Breast epithelium (tissue), 4 donors: ENCODE results near the gene NUCB1. TPM values are rescaled to one million over a fixed set of nuclear protein-coding genes. Genes with fewer than 3 reads are reported as not detected.

Source experiments
- DNase-seq, 2 donors: peaks; one replicate each; pipeline ENCODE4 v3.0.0-alpha.2; 2019; ENCODE audit warnings: low spot score in 2 of 2
- H3K27ac ChIP-seq, 2 donors: fragments of 200-600 bp; sonication (generic) in 1 of 2; one replicate each; pipeline ENCODE4 v1.5.1; 2016 to 2019; ENCODE audit warnings: mild to moderate bottlenecking in 1 of 2
- H3K27me3 ChIP-seq, 2 donors: fragments of 200-600 bp; sonication (generic) in 1 of 2; one replicate each; pipeline versions ENCODE4 v1.5.1 to v1.6.0; 2017 to 2019; ENCODE audit warnings: control low read depth in 1 of 2, mild to moderate bottlenecking in 1 of 2
- H3K36me3 ChIP-seq: fragments of 200-600 bp; one replicate; pipeline ENCODE4 v1.5.1; 2019
- H3K4me1 ChIP-seq, 2 donors: fragments of 200-600 bp; sonication (generic); one replicate each; pipeline ENCODE4 v1.5.1; 2016 to 2019; ENCODE audit warnings: control low read depth in 1 of 2
- H3K4me3 ChIP-seq, 3 donors: fragments of 200-600 bp; sonication (generic); 1 replicate in 2 of 3; 2 replicates in 1 of 3; pipeline ENCODE4 v1.5.1; 2016 to 2019; ENCODE audit warnings: mild to moderate bottlenecking in 3 of 3, moderate library complexity in 2 of 3
- H3K9me3 ChIP-seq, 2 donors: fragments of 200-600 bp; sonication (generic) in 1 of 2; one replicate each; pipeline ENCODE4 v1.5.1; 2016 to 2019; ENCODE audit warnings: control low read depth in 1 of 2
- POLR2A ChIP-seq: fragments of 450-650 bp; IDR thresholded peaks from one replicate; pipeline ENCODE4 v1.6.1; 2016; ENCODE audit warnings: antibody characterized with exemption, mild to moderate bottlenecking, moderate library complexity
- POLR2AphosphoS5 ChIP-seq, 3 donors: sonication (generic); formaldehyde crosslinking; IDR thresholded peaks; one replicate each; pipeline ENCODE4 v1.6.1; 2017; ENCODE audit warnings: antibody characterized with exemption in 3 of 3
- intact Hi-C: fragments of 100-400 bp; cut with DNase I; formaldehyde crosslinking; loops from one replicate; pipeline ENCODE4 v1.15.1; 2023; ENCODE audit warnings: low total_unique reads
- total RNA-seq, 3 donors: library from RNA; depleted of rRNA; stranded (reverse); fragments of >200 nt; gene quantifications; one replicate each; pipeline ENCODE4 v1.1.0, GENCODE V29; 2016
- TF ChIP-seq, protein P1 (sequence below), 3 donors: fragments of 450-650 bp; IDR thresholded peaks; one replicate each; pipeline ENCODE4 v1.5.1; 2016 to 2017; ENCODE audit warnings: antibody characterized with exemption in 3 of 3, mild to moderate bottlenecking in 3 of 3, moderate library complexity in 3 of 3

The NUCB1 gene
- total RNA-seq, 3 donors from 2014 or later, result 131 to 333 (median 223) TPM

DNA sequence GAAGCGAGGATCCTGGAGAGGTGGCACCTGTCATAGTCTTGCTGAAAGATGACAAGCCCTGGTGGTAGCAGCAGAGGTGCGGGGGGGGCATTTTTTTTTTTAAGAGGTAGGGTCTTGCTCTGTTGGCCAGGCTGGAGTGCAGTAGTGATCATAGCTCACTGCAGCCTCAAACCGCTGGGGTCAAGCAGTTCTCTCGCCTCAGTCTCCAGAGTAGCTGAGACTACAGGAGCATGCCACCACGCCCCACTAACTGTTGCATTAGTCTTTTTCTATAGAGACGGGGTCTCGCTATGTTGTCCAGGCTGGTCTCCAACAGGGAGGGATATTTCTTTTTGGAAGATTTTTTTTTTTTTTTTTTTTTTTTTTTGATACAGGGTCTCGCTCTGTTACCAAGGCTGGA is 57.9 kb downstream of the NUCB1 start:
- no peak for DNase-seq
- peaks cover 0 to 9% of the 10 kb centered on the region in 2 donors for H3K4me1 ChIP-seq
- TF ChIP-seq POLR2A, result no peak
- no peak for TF ChIP-seq POLR2AphosphoS5 (IDR thresholded peaks at IDR 0.05)
- TF ChIP-seq, protein P1, sequence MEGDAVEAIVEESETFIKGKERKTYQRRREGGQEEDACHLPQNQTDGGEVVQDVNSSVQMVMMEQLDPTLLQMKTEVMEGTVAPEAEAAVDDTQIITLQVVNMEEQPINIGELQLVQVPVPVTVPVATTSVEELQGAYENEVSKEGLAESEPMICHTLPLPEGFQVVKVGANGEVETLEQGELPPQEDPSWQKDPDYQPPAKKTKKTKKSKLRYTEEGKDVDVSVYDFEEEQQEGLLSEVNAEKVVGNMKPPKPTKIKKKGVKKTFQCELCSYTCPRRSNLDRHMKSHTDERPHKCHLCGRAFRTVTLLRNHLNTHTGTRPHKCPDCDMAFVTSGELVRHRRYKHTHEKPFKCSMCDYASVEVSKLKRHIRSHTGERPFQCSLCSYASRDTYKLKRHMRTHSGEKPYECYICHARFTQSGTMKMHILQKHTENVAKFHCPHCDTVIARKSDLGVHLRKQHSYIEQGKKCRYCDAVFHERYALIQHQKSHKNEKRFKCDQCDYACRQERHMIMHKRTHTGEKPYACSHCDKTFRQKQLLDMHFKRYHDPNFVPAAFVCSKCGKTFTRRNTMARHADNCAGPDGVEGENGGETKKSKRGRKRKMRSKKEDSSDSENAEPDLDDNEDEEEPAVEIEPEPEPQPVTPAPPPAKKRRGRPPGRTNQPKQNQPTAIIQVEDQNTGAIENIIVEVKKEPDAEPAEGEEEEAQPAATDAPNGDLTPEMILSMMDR (IDR thresholded peaks at IDR 0.05), result no peak
- no peak overlapping the region for H3K4me3 ChIP-seq
- H3K36me3 ChIP-seq, result no peaks in the 10 kb centered on the region
- H3K27ac ChIP-seq, result no peak overlapping the region
- intact Hi-C loops, result no loop called here
- no peaks in the 10 kb centered on the region for H3K9me3 ChIP-seq
- no peaks in the 10 kb centered on the region for H3K27me3 ChIP-seq

DNA sequence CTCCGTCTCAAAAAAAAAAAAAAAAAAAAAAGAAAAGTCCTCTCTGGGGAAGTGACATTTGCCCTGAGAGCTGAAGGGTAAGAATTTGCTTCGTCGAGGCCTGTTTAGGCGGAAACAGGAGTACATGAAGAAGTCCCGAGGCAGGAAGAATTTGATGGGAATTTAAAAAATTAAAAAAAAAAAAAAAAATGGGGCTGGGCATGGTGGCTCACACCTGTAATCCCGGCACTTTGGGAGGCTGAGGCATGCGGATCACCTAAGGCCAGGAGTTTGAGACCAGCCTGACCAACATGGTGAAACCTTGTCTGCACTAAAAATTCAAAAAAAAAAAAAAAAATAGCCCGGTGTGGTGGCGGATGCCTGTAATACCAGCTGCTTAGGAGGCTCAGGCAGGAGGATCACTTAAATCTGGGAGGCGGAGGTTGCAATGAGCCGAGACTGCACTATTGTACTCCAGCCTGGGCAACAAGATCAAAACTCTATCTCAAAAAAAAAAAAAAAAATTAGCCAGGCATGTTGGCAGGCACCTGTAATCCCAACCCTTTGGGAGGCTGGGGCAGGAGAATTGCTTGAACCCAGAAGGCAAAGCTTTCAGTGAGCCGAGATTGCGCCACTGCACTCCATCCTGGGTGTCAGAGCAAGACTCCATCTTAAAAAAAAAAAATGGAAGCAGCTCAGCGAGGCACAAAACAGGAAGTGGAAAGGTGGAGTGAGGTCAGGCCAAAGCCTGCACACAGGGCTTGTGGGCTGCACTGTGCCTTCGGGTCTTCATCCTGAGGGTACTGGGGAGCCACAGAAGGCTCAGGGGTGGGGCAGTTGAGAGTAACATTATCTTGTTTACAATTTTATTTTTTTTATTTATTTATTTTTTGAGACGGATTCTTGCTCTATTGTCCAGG is 59.5 kb downstream of the NUCB1 start:
- H3K36me3 ChIP-seq, result no peaks in the 10 kb centered on the region
- no peak overlapping the region for H3K27ac ChIP-seq
- H3K9me3 ChIP-seq, result no peaks in the 10 kb centered on the region
- H3K4me3 ChIP-seq, result no peak overlapping the region
- peaks cover 0 to 9% of the 10 kb centered on the region in 2 donors for H3K4me1 ChIP-seq
- DNase-seq, result no peak
- H3K27me3 ChIP-seq, result no peaks in the 10 kb centered on the region
- TF ChIP-seq POLR2AphosphoS5 (IDR thresholded peaks at IDR 0.05) (no peak), POLR2A (no peak)
- TF ChIP-seq, protein P1 (IDR thresholded peaks at IDR 0.05), result no peak
- intact Hi-C loops, result no loop called here

DNA sequence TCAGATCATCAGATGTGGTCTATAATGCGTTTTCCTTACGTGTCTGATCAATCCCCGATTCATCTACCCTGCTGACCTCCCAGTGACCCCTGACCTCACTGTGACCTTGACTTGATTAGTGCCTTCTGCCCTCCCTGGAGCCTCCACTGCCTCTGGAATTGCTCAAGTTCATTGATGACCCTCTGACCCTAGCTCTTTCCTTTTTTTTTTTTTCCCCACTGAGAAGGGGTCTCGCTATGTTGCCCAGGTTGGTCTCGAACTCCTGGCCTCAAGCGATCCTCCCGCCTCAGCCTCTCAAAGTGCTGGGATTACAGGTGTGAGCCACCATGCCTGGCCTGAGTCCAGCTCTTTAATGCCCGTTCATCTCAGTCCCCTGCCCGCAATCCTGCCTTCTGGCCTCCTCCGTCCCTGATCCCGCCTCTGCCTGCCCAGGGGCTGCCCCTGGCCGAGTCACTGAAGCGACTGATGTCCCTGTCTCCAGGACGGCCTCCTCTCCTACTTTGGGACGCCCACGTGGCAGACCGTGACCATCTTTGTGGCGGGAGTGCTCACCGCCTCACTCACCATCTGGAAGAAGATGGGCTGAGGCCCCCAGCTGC is 61.0 kb downstream of the NUCB1 start:
- no peaks in the 10 kb centered on the region for H3K36me3 ChIP-seq
- H3K4me3 ChIP-seq, result no peak overlapping the region
- intact Hi-C loops, result no loop called here
- no peak for DNase-seq
- H3K4me1 ChIP-seq, result peaks cover 0 to 1% of the 10 kb centered on the region in 2 donors
- no peaks in the 10 kb centered on the region for H3K9me3 ChIP-seq
- H3K27me3 ChIP-seq, result no peaks in the 10 kb centered on the region
- H3K27ac ChIP-seq, result peak overlapping the region; percentile 8 to 93
- no peak for TF ChIP-seq POLR2A

DNA sequence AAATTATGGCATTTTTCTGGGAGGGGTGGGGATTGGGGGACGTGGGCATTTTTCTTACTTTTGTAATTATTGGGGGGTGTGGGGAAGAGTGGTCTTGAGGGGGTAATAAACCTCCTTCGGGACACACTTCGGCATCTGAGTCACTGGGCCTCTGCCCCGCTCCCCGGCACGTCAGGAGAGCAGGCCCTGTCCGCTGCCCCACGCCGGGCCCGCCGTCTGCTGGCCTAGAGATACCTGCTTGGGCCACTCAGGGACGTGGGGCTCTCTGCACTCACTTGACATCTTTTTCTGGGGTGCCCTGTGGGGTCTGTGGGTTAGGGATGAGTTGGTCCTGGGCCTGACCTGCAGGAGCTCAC is 61.5 kb downstream of the NUCB1 start:
- Histone ChIP-seq H3K9me3 (no peaks in the 10 kb centered on the region), H3K4me3 (no peak overlapping the region), H3K27ac (peak overlapping the region in 1 of 2 donors; percentile 93), H3K27me3 (no peaks in the 10 kb centered on the region), H3K4me1 (peaks cover 0 to 6% of the 10 kb centered on the region in 2 donors), H3K36me3 (no peaks in the 10 kb centered on the region)
- DNase-seq, result no peak
- TF ChIP-seq POLR2A, result no peak
- TF ChIP-seq POLR2AphosphoS5 (IDR thresholded peaks at IDR 0.05), result no peak
- TF ChIP-seq, protein P1 (IDR thresholded peaks at IDR 0.05), result no peak
- intact Hi-C loops, result no loop called here

DNA sequence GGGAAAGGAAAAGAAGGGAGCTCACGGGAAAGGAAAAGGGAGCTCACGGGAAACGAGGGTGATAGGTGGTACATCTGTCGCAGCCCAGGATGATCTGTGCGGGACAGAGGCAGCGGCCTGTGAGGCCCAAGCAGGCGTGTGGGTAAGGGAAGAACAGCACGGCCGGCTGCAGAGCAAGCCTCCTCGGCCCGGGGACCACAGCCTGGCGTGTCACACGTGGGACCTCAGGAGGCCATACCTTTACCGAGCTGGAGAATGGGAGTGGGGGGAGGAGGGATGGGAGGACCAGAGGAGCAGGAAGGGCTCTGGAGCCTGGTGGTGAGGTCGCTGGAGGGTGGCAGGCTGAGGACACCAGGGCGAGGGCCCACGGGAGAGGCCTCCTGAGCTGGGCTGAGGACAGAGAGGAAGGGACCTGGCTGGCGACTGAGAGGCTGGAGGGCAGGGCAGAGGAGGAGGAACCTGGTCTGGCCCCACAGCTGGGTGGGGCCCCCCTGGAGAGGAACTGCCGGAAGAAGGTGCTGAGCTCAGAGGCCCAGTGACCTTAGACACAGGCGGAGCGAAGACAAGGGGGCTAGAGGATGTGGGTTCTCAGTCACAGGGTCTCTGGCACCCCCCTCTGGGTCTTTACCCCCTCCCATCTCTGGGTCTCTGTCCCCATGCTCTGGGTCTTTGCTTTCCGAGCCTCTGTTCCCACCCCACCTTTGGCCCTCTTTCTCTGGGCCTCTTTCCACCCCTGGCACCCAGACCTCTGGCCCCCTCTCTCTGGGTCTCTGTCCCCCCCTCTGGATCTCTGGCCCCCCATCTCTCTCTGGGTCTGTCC is 62.1 kb downstream of the NUCB1 start:
- Histone ChIP-seq H3K27ac (peak overlapping the region; percentile 92 to 93), H3K9me3 (no peaks in the 10 kb centered on the region), H3K4me1 (peaks cover 0 to 12% of the 10 kb centered on the region in 2 donors), H3K4me3 (no peak overlapping the region), H3K36me3 (no peaks in the 10 kb centered on the region), H3K27me3 (no peaks in the 10 kb centered on the region)
- intact Hi-C loops, result no loop called here
- TF ChIP-seq POLR2A (no peak), POLR2AphosphoS5 (IDR thresholded peaks at IDR 0.05) (no peak)
- TF ChIP-seq, protein P1 (IDR thresholded peaks at IDR 0.05), result no peak
- DNase-seq, result no peak
